MG63 (cell line): ENCODE measurements around the gene FRMD5. TPM values are rescaled to one million over a fixed set of nuclear protein-coding genes. Genes with fewer than 3 reads are reported as not detected.
"Not testable (repeated sequence)": the region's sequence is repeated elsewhere in the genome, so short reads cannot be mapped to it uniquely, and the experiment has no call there.

Experiments
- DNase-seq: peaks from one replicate; pipeline ENCODE4 v3.0.0-alpha.2; 2020
- H3K27me3 ChIP-seq: fragments of 250-450 bp; sonication (Bioruptor Pico); 2 replicates; pipeline ENCODE4 v1.5.1; 2020; ENCODE audit warnings: mild to moderate bottlenecking, moderate library complexity
- H3K36me3 ChIP-seq: fragments of 250-450 bp; sonication (Bioruptor Pico); 2 replicates; pipeline ENCODE4 v1.5.1; 2020; ENCODE audit warnings: mild to moderate bottlenecking, moderate library complexity
- H3K4me3 ChIP-seq: fragments of 250-450 bp; sonication (Bioruptor Pico); 2 replicates; pipeline ENCODE4 v1.5.1; 2020; ENCODE audit warnings: mild to moderate bottlenecking, moderate library complexity
- H3K9me3 ChIP-seq: fragments of 250-450 bp; sonication (Bioruptor Pico); 2 replicates; pipeline ENCODE4 v1.5.1; 2020; ENCODE audit warnings: mild to moderate bottlenecking, moderate library complexity
- total RNA-seq: library from RNA; depleted of rRNA; stranded (reverse); fragments of >200 nt; shearing (Covaris generic); gene quantifications from 2 replicates; pipeline ENCODE4 v1.2.3, GENCODE V29; 2014; ENCODE audit warnings: low replicate concordance; rRNA removed

Gene FRMD5
- total RNA-seq, result 5.4 and 13.8 TPM in 2 replicates

- no peaks in the 10 kb centered on the region; the same call in 1 of the 2 replicates for H3K27me3 ChIP-seq
- DNase-seq, result peak; percentile 92
- H3K9me3 ChIP-seq, result no peaks in the 10 kb centered on the region
- no peaks in the 10 kb centered on the region for H3K36me3 ChIP-seq
- H3K4me3 ChIP-seq, result peak within 1 kb of the TSS; percentile 57
Measured at GRCh38 chr15:44195151-44195740, at the start of gene FRMD5. TSS of gene FRMD5 (minus strand) at chr15:44195271.

- no peak overlapping the region for H3K4me3 ChIP-seq
- no peaks in the 10 kb centered on the region for H3K27me3 ChIP-seq
- DNase-seq, result no peak
- H3K9me3 ChIP-seq, result no peaks in the 10 kb centered on the region
- H3K36me3 ChIP-seq, result no peaks in the 10 kb centered on the region
Measured at GRCh38 chr15:44243829-44244228, 48.8 kb upstream of the FRMD5 start.

GRCh38 chr15:44243141-44243540 is 48.1 kb upstream of the FRMD5 start:
- no peaks in the 10 kb centered on the region for H3K36me3 ChIP-seq
- no peaks in the 10 kb centered on the region for H3K9me3 ChIP-seq
- DNase-seq, result peak; percentile 41
- H3K27me3 ChIP-seq, result 0 out of 2 replicates have a peak, but pooled peaks cover 2% of the 10 kb centered on the region
- H3K4me3 ChIP-seq, result no peak overlapping the region

GRCh38 chr15:44231842-44232241 is 36.8 kb upstream of the FRMD5 start:
- Histone ChIP-seq H3K27me3 (peaks cover 10% of the 10 kb centered on the region; the same call in 1 of the 2 replicates), H3K4me3 (no peak overlapping the region), H3K36me3 (no peaks in the 10 kb centered on the region), H3K9me3 (no peaks in the 10 kb centered on the region)
- DNase-seq, result no peak

- H3K36me3 ChIP-seq, DNase-seq, H3K27me3 ChIP-seq, H3K4me3 ChIP-seq, H3K9me3 ChIP-seq: not testable (repeated sequence)
Measured at GRCh38 chr15:44229301-44229700, 34.2 kb upstream of the FRMD5 start.

GRCh38 chr15:44227584-44227983 is 32.5 kb upstream of the FRMD5 start:
- DNase-seq, result no peak
- H3K4me3 ChIP-seq, result no peak overlapping the region
- H3K36me3 ChIP-seq, result no peaks in the 10 kb centered on the region
- H3K9me3 ChIP-seq, result peaks cover 9% of the 10 kb centered on the region
- no peaks in the 10 kb centered on the region for H3K27me3 ChIP-seq

- not testable (repeated sequence) for H3K4me3 ChIP-seq, H3K27me3 ChIP-seq, H3K36me3 ChIP-seq, H3K9me3 ChIP-seq, DNase-seq
Measured at GRCh38 chr15:44227001-44227400, 31.9 kb upstream of the FRMD5 start.

- Histone ChIP-seq H3K4me3 (no peak overlapping the region), H3K36me3 (no peaks in the 10 kb centered on the region), H3K27me3 (no peaks in the 10 kb centered on the region), H3K9me3 (peaks cover 9% of the 10 kb centered on the region)
- DNase-seq, result no peak
Measured at GRCh38 chr15:44222478-44222877, 27.4 kb upstream of the FRMD5 start.

GRCh38 chr15:44219073-44219472 is 24.0 kb upstream of the FRMD5 start:
- H3K36me3 ChIP-seq, result no peaks in the 10 kb centered on the region
- no peak for DNase-seq

GRCh38 chr15:44216958-44217357 is 21.9 kb upstream of the FRMD5 start:
- no peak overlapping the region for H3K4me3 ChIP-seq
- DNase-seq, result no peak
- no peaks in the 10 kb centered on the region for H3K36me3 ChIP-seq
- H3K9me3 ChIP-seq, result no peaks in the 10 kb centered on the region
- H3K27me3 ChIP-seq, result no peaks in the 10 kb centered on the region

More at GRCh38 chr15:44219073-44219472, 24.0 kb upstream of the FRMD5 start:
- no peaks in the 10 kb centered on the region for H3K9me3 ChIP-seq
- H3K27me3 ChIP-seq, result no peaks in the 10 kb centered on the region
- no peak overlapping the region for H3K4me3 ChIP-seq

GRCh38 chr15:44215594-44215993 is 20.5 kb upstream of the FRMD5 start:
- Histone ChIP-seq H3K36me3 (no peaks in the 10 kb centered on the region), H3K4me3 (no peak overlapping the region), H3K27me3 (no peaks in the 10 kb centered on the region), H3K9me3 (no peaks in the 10 kb centered on the region)
- DNase-seq, result peak; percentile 75

- no peak for DNase-seq
- H3K36me3 ChIP-seq, result no peaks in the 10 kb centered on the region
- no peaks in the 10 kb centered on the region for H3K27me3 ChIP-seq
- no peak overlapping the region for H3K4me3 ChIP-seq
- H3K9me3 ChIP-seq, result no peaks in the 10 kb centered on the region
Measured at GRCh38 chr15:44208956-44209355, 13.9 kb upstream of the FRMD5 start.

GRCh38 chr15:44207643-44208042 is 12.6 kb upstream of the FRMD5 start:
- H3K9me3 ChIP-seq, result no peaks in the 10 kb centered on the region
- no peaks in the 10 kb centered on the region for H3K27me3 ChIP-seq
- DNase-seq, result peak; percentile 80

GRCh38 chr15:44199393-44199792 is 4.3 kb upstream of the FRMD5 start:
- H3K36me3 ChIP-seq, result no peaks in the 10 kb centered on the region
- no peak for DNase-seq
- H3K27me3 ChIP-seq, result no peaks in the 10 kb centered on the region
- H3K4me3 ChIP-seq, result no peak overlapping the region
- no peaks in the 10 kb centered on the region for H3K9me3 ChIP-seq

More at GRCh38 chr15:44207643-44208042, 12.6 kb upstream of the FRMD5 start:
- H3K4me3 ChIP-seq, result no peak overlapping the region
- no peaks in the 10 kb centered on the region for H3K36me3 ChIP-seq

GRCh38 chr15:44194323-44195150 is 534 bp downstream of the FRMD5 start:
- Histone ChIP-seq H3K36me3 (no peaks in the 10 kb centered on the region), H3K27me3 (no peaks in the 10 kb centered on the region; the same call in 1 of the 2 replicates), H3K4me3 (peak overlapping the region; percentile 57), H3K9me3 (no peaks in the 10 kb centered on the region)
- peak; percentile 35 for DNase-seq

- DNase-seq, result no peak
- H3K36me3 ChIP-seq, result no peaks in the 10 kb centered on the region
- H3K9me3 ChIP-seq, result no peaks in the 10 kb centered on the region
- peak overlapping the region; percentile 57 for H3K4me3 ChIP-seq
- no peaks in the 10 kb centered on the region; the same call in 1 of the 2 replicates for H3K27me3 ChIP-seq
Measured at GRCh38 chr15:44193651-44194322, 1.3 kb downstream of the FRMD5 start.

- Histone ChIP-seq H3K4me3 (no peak overlapping the region), H3K36me3 (no peaks in the 10 kb centered on the region), H3K27me3 (no peaks in the 10 kb centered on the region; the same call in 1 of the 2 replicates), H3K9me3 (no peaks in the 10 kb centered on the region)
- no peak for DNase-seq
Measured at GRCh38 chr15:44188795-44189194, 6.3 kb downstream of the FRMD5 start.
